NCI-H1092 treated with DMSO at 0.1 percent for 48 hours (cell line): ENCODE results near the gene ENTPD7.
"Not testable (repeated sequence)": the region's sequence is repeated elsewhere in the genome, so short reads cannot be mapped to it uniquely, and the experiment has no call there.

Experiments
- DNase-seq: peaks from one replicate; lab custom pipeline; 2025; lab: John Stamatoyannopoulos, UW

ENTPD7 gene

GRCh38 chr10:99746166-99746565 is 86.9 kb downstream of the ENTPD7 start:
- not testable (repeated sequence) for DNase-seq

GRCh38 chr10:99748823-99749451 is 89.6 kb downstream of the ENTPD7 start:
- DNase-seq, result no peak

GRCh38 chr10:99750641-99751040 is 91.3 kb downstream of the ENTPD7 start:
- DNase-seq, result no peak

GRCh38 chr10:99754670-99755069 is 95.4 kb downstream of the ENTPD7 start:
- no peak for DNase-seq
